Astrocyte (in vitro differentiated cells and primary cell): Measurements from ENCODE around the gene SRSF3. TPM values are rescaled to one million over a fixed set of nuclear protein-coding genes. Genes with fewer than 3 reads are reported as not detected.

Source experiments
- DNase-seq: peaks from one replicate; pipeline ENCODE4 v3.0.0-alpha.2; 2010; ENCODE audit warnings: low read depth
- FAIRE-seq: peaks from 2 replicates; lab custom pipeline; 2011; peaks lifted over from hg19 to GRCh38; lab: Jason Lieb, UNC
- H2AFZ ChIP-seq: 2 replicates; pipeline ENCODE4 v1.6.0; 2012; ENCODE audit warnings: low read depth, low read length, inconsistent platforms
- H3K27ac ChIP-seq: 2 replicates; pipeline ENCODE4 v1.5.1; 2011; ENCODE audit warnings: low read depth, low read length, inconsistent platforms
- H3K27me3 ChIP-seq: 2 replicates; pipeline ENCODE4 v1.6.0; 2011; ENCODE audit warnings: low read length, inconsistent platforms; ENCODE audit not compliant: insufficient read depth
- H3K36me3 ChIP-seq: 2 replicates; pipeline ENCODE4 v1.5.1; 2011; ENCODE audit warnings: low read length, inconsistent platforms; ENCODE audit not compliant: insufficient read depth
- H3K4me1 ChIP-seq: 2 replicates; pipeline ENCODE4 v1.5.1; 2011; ENCODE audit warnings: low read length, inconsistent platforms; ENCODE audit not compliant: insufficient read depth
- H3K4me2 ChIP-seq: 2 replicates; pipeline ENCODE4 v1.6.0; 2012; ENCODE audit warnings: low read length, inconsistent platforms
- H3K4me3 ChIP-seq: 2 replicates; pipeline ENCODE4 v1.5.1; 2011; ENCODE audit warnings: low read depth, mild to moderate bottlenecking, low read length, inconsistent platforms; ENCODE audit not compliant: insufficient read depth
- H3K79me2 ChIP-seq: 2 replicates; pipeline ENCODE4 v1.6.0; 2012; ENCODE audit warnings: mild to moderate bottlenecking, low read length, inconsistent platforms; ENCODE audit not compliant: insufficient read depth
- H3K9ac ChIP-seq: 2 replicates; pipeline ENCODE4 v1.6.0; 2012; ENCODE audit warnings: mild to moderate bottlenecking, low read length, inconsistent platforms
- H3K9me3 ChIP-seq: 2 replicates; pipeline ENCODE4 v1.5.1; 2012; ENCODE audit warnings: low read depth, mild to moderate bottlenecking, low read length, inconsistent platforms; ENCODE audit not compliant: insufficient read depth
- H4K20me1 ChIP-seq: 2 replicates; pipeline ENCODE4 v1.6.0; 2012; ENCODE audit warnings: low read length, inconsistent platforms; ENCODE audit not compliant: insufficient read depth
- H3K27ac Mint-ChIP-seq: one replicate; pipeline ENCODE4 v1.8.0; 2021; ENCODE audit warnings: mild to moderate bottlenecking, mixed read lengths; ENCODE audit not compliant: unreplicated experiment
- H3K27me3 Mint-ChIP-seq: one replicate; pipeline ENCODE4 v1.8.0; 2021; ENCODE audit warnings: low read depth, mixed read lengths; ENCODE audit not compliant: unreplicated experiment
- H3K36me3 Mint-ChIP-seq: one replicate; pipeline ENCODE4 v1.8.0; 2021; ENCODE audit warnings: low read depth, mixed read lengths; ENCODE audit not compliant: unreplicated experiment
- H3K4me1 Mint-ChIP-seq: one replicate; pipeline ENCODE4 v1.8.0; 2021; ENCODE audit warnings: low read depth, mixed read lengths; ENCODE audit not compliant: unreplicated experiment
- H3K4me3 Mint-ChIP-seq: one replicate; pipeline ENCODE4 v1.8.0; 2021; ENCODE audit warnings: mild to moderate bottlenecking, moderate library complexity, mixed read lengths; ENCODE audit not compliant: unreplicated experiment
- H3K9me3 Mint-ChIP-seq: one replicate; pipeline ENCODE4 v1.8.0; 2021; ENCODE audit warnings: mild to moderate bottlenecking, mixed read lengths; ENCODE audit not compliant: unreplicated experiment
- EZH2 ChIP-seq: IDR thresholded peaks from 2 replicates; pipeline ENCODE4 v1.6.1; 2012; ENCODE audit warnings: mild to moderate bottlenecking, low read length, inconsistent platforms; ENCODE audit not compliant: insufficient read depth
- total RNA-seq: library from RNA; stranded (reverse); gene quantifications from 2 replicates; pipeline ENCODE4 v1.2.1, GENCODE V29; 2021
- TF ChIP-seq, protein P1 (sequence below): IDR thresholded peaks from 2 replicates; pipeline ENCODE4 v1.5.1; 2011; ENCODE audit warnings: low read depth, mild to moderate bottlenecking, inconsistent platforms, low read length, moderate library complexity; ENCODE audit not compliant: insufficient read depth

SRSF3 gene
- total RNA-seq, 1 donor from 2014 or later, result 260 TPM

DNA sequence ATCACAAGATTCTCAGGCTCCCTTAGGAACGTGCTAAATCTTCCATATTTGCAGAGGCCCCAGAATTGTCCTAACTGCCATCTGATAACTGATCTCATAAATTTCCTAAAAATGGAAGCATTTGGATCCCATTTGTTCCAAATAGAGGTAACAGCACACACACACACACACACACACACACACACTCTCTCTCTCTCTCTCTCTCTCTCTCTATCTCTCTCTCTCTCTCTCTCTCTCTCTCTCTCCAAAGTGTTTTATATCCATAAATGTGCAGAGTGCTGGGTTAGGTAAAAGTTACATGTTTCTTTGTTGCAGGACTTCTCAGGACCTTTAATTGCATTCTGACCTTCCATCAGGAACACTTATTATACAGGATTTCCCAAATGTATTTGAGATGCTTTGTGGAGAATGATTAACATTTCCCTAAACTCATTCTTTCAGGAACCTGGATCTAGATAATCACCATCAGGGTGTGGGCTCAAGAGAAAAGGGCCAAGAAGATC lies 38.4 kb upstream of the SRSF3 start:
- no peak for DNase-seq
- H3K4me3 ChIP-seq, result no peak overlapping the region
- Mint-ChIP-seq H3K9me3 (peaks cover 1% of the 10 kb centered on the region), H3K27ac (no peak overlapping the region), H3K36me3 (no peaks in the 10 kb centered on the region), H3K4me1 (no peaks in the 10 kb centered on the region), H3K4me3 (no peak overlapping the region), H3K27me3 (peaks cover 9% of the 10 kb centered on the region)
- no peaks in the 10 kb centered on the region for H3K4me1 ChIP-seq
- no peak overlapping the region for H3K4me2 ChIP-seq
- H2AFZ ChIP-seq, result no peak overlapping the region
- TF ChIP-seq, protein P1, sequence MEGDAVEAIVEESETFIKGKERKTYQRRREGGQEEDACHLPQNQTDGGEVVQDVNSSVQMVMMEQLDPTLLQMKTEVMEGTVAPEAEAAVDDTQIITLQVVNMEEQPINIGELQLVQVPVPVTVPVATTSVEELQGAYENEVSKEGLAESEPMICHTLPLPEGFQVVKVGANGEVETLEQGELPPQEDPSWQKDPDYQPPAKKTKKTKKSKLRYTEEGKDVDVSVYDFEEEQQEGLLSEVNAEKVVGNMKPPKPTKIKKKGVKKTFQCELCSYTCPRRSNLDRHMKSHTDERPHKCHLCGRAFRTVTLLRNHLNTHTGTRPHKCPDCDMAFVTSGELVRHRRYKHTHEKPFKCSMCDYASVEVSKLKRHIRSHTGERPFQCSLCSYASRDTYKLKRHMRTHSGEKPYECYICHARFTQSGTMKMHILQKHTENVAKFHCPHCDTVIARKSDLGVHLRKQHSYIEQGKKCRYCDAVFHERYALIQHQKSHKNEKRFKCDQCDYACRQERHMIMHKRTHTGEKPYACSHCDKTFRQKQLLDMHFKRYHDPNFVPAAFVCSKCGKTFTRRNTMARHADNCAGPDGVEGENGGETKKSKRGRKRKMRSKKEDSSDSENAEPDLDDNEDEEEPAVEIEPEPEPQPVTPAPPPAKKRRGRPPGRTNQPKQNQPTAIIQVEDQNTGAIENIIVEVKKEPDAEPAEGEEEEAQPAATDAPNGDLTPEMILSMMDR, result no peak
- no peaks in the 10 kb centered on the region for H3K36me3 ChIP-seq
- no peaks in the 10 kb centered on the region for H3K9me3 ChIP-seq
- H3K27me3 ChIP-seq, result no peaks in the 10 kb centered on the region
- no peak overlapping the region for H3K9ac ChIP-seq
- no peaks in the 10 kb centered on the region for H3K79me2 ChIP-seq
- H4K20me1 ChIP-seq, result no peaks in the 10 kb centered on the region
- FAIRE-seq, result no peak
- H3K27ac ChIP-seq, result no peak overlapping the region

GRCh38 chr6:36556281-36556680 lies 37.9 kb upstream of the SRSF3 start:
- Histone ChIP-seq H3K79me2 (no peaks in the 10 kb centered on the region), H3K4me3 (no peak overlapping the region), H3K27ac (no peak overlapping the region), H3K4me1 (no peaks in the 10 kb centered on the region), H2AFZ (no peak overlapping the region), H4K20me1 (no peaks in the 10 kb centered on the region), H3K27me3 (no peaks in the 10 kb centered on the region), H3K36me3 (no peaks in the 10 kb centered on the region), H3K9ac (no peak overlapping the region), H3K9me3 (no peaks in the 10 kb centered on the region), H3K4me2 (no peak overlapping the region)
- Mint-ChIP-seq H3K36me3 (peaks cover 3% of the 10 kb centered on the region), H3K4me3 (no peak overlapping the region), H3K27ac (no peak overlapping the region), H3K27me3 (peaks cover 12% of the 10 kb centered on the region), H3K4me1 (no peaks in the 10 kb centered on the region), H3K9me3 (peaks cover 2% of the 10 kb centered on the region)
- FAIRE-seq, result no peak
- DNase-seq, result no peak
- no peak for TF ChIP-seq EZH2
- TF ChIP-seq, protein P1, result no peak

DNA sequence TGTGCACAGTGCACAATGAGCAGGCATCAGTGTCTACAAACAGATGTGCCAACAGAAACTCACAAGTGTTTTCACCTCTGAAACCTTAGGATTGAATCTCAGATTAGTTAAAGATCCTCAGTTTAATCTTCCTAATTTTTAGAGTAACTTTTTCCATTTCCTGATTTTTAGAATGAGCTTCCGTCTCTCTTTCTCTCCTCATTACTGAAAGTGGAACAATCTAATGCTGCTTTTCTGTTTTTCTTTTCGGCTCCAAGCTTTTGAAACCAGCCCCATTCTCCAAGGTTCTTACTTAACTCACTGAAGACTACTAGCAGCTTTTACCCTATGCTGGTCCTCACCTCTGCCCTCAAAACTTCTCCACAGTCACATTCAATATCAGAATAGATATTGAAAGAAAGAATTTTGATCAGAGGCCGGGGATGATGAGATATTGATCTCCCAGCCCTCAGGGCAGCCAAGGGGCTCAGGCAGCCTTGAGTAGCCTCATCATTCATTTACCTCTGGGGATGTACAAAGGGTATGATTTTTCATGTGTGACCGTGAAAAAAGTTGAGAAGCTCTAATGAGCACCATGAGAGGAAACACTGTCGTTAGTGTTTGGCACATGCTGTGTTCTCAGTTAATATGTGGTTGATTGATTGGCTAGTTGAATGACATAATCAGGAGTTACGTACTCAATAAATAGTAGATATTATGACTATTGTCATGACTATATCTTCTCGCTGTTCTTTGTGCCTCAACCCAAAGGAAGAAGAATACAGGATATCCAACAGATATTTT lies 35.0 kb upstream of the SRSF3 start:
- H3K27me3 ChIP-seq, result no peaks in the 10 kb centered on the region
- no peak overlapping the region for H3K9ac ChIP-seq
- DNase-seq (no peak), FAIRE-seq (no peak)
- H2AFZ ChIP-seq, result no peak overlapping the region
- H3K4me3 ChIP-seq, result no peak overlapping the region
- H3K4me1 Mint-ChIP-seq, result peaks cover 5% of the 10 kb centered on the region
- H3K36me3 ChIP-seq, result no peaks in the 10 kb centered on the region
- no peak overlapping the region for H3K4me2 ChIP-seq
- no peaks in the 10 kb centered on the region for H3K4me1 ChIP-seq
- no peak overlapping the region for H3K27ac ChIP-seq
- peaks cover 3% of the 10 kb centered on the region for H3K36me3 Mint-ChIP-seq
- peak overlapping the region; percentile 59 for H3K27ac Mint-ChIP-seq
- peaks cover 12% of the 10 kb centered on the region for H3K27me3 Mint-ChIP-seq
- TF ChIP-seq, protein P1, result no peak
- TF ChIP-seq EZH2, result no peak
- H4K20me1 ChIP-seq, result no peaks in the 10 kb centered on the region
- H3K9me3 Mint-ChIP-seq, result peaks cover 2% of the 10 kb centered on the region
- no peaks in the 10 kb centered on the region for H3K79me2 ChIP-seq
- no peak overlapping the region for H3K4me3 Mint-ChIP-seq
- H3K9me3 ChIP-seq, result no peaks in the 10 kb centered on the region
